HepG2 (cell line): ENCODE results near the gene GNG7. TPM values are rescaled to one million over a fixed set of nuclear protein-coding genes. Genes with fewer than 3 reads are reported as not detected.

Experiments used
- AKNA ChIP-seq: sonication (generic); formaldehyde crosslinking; IDR thresholded peaks from 2 replicates; pipeline ENCODE4 v1.4.0; 2020; ENCODE audit warnings: missing genetic modification reagents, borderline replicate concordance
- CEBPG ChIP-seq: IDR thresholded peaks from 2 replicates; pipeline ENCODE4 v1.6.1; 2016
- CENPT ChIP-seq: sonication (generic); formaldehyde crosslinking; IDR thresholded peaks from 2 replicates; pipeline ENCODE4 v1.8.0; 2022; ENCODE audit warnings: low read depth, mild to moderate bottlenecking, moderate library complexity, missing genetic modification reagents
- ESRRA ChIP-seq: sonication (generic); formaldehyde crosslinking; IDR thresholded peaks from 2 replicates; pipeline ENCODE4 v1.5.1; 2020; ENCODE audit warnings: mild to moderate bottlenecking, low read depth, missing genetic modification reagents
- GATA4 ChIP-seq: sonication (generic); IDR thresholded peaks from 2 replicates; pipeline ENCODE4 v1.6.1; 2016; ENCODE audit warnings: antibody characterized with exemption, low read depth, borderline replicate concordance
- HIVEP1 ChIP-seq: sonication (generic); formaldehyde crosslinking; IDR thresholded peaks from 2 replicates; pipeline ENCODE4 v1.4.0; 2020; ENCODE audit warnings: mild to moderate bottlenecking, missing genetic modification reagents
- HOXA5 ChIP-seq: sonication (generic); formaldehyde crosslinking; IDR thresholded peaks from 2 replicates; pipeline ENCODE4 v1.4.0; 2020; ENCODE audit warnings: missing genetic modification reagents
- NFKBIZ ChIP-seq: IDR thresholded peaks from 2 replicates; pipeline ENCODE4 v1.6.1; 2018; ENCODE audit warnings: missing genetic modification reagents, missing compliant biosample characterization
- RBM39 ChIP-seq: fragments of 200-400 bp; formaldehyde crosslinking; IDR thresholded peaks from one replicate; pipeline ENCODE4 v1.6.1; 2018; ENCODE audit warnings: antibody characterized with exemption, mild to moderate bottlenecking, low read depth, low read length; ENCODE audit not compliant: poor library complexity, severe bottlenecking
- SCMH1 ChIP-seq: sonication (generic); formaldehyde crosslinking; IDR thresholded peaks from 2 replicates; pipeline ENCODE4 v1.9.0; 2021; ENCODE audit warnings: missing genetic modification reagents, mild to moderate bottlenecking, borderline replicate concordance
- ZNF318 ChIP-seq: sonication (generic); formaldehyde crosslinking; IDR thresholded peaks from 2 replicates; pipeline ENCODE4 v1.4.0; 2020; ENCODE audit warnings: mild to moderate bottlenecking, missing genetic modification reagents
- ZNF382 ChIP-seq: sonication (generic); formaldehyde crosslinking; IDR thresholded peaks from 2 replicates; pipeline ENCODE4 v1.5.0; 2020; ENCODE audit warnings: missing genetic modification reagents, mild to moderate bottlenecking, borderline replicate concordance
- ZNF597 ChIP-seq: sonication (generic); formaldehyde crosslinking; IDR thresholded peaks from 2 replicates; pipeline ENCODE4 v1.5.0; 2020; ENCODE audit warnings: missing genetic modification reagents
- polyA plus RNA-seq, 8 experiments: library from polyadenylated mRNA; depleted of rRNA in 3 of 8; stranded (reverse) in 7 of 8; unstranded in 1 of 8; fragments of >200 nt; fragmentation: Illumina TruSeq in 4 of 8; extraction: Trizol in 4 of 8; gene quantifications; 2 replicates each; pipeline versions ENCODE4 v1.2.1 to v1.2.3, GENCODE V29; 2011 to 2016; ENCODE audit warnings: low read depth in 4 of 8, missing spikeins in 1 of 8, mixed read lengths in 1 of 8; ENCODE audit not compliant: insufficient read depth in 1 of 8
- total RNA-seq, 5 experiments: library from RNA; depleted of rRNA; stranded (reverse); fragments of >200 nt; fragmentation: Illumina TruSeq; extraction: Trizol; gene quantifications; 2 replicates each; pipeline ENCODE4 v1.2.3, GENCODE V29; 2016; ENCODE audit warnings: low read depth in 1 of 5
- TF ChIP-seq, protein P1 (sequence below): sonication (generic); formaldehyde crosslinking; IDR thresholded peaks from 2 replicates; pipeline ENCODE4 v1.4.0; 2020; ENCODE audit warnings: mild to moderate bottlenecking, missing genetic modification reagents

GNG7 gene
- total and polyA plus RNA-seq, 2 of the 13 experiments (the other 11 are each of a cell fraction or from before 2014, with no cell fraction given): 1.4 to 3.3 TPM

DNA sequence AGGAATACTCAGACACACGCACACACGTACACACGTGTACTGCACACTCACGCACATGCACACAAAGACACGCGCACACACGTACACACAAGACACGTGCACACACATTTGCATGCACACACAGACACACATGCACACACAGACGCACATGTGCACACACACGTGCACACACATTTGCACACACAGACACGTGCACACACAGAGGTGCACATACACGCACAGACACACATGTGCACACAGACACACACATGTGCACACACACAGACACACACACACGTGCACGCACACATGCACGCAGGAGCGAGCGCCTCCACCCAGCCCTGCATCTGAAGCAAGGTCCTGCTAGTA lies 145.4 kb downstream of the GNG7 start (continued):
- TF ChIP-seq ZNF318 (CRISPR knock-in tag): no peak
- TF ChIP-seq AKNA: no peak
- TF ChIP-seq HOXA5 (CRISPR knock-in tag): no peak
- no peak for TF ChIP-seq HIVEP1 (CRISPR knock-in tag)
- TF ChIP-seq CEBPG (CRISPR knock-in tag): no peak
- 0 out of 2 replicates have a peak, but pooled peaks have one; percentile 79 for TF ChIP-seq CENPT (CRISPR knock-in tag)
- no peak for TF ChIP-seq ZNF382 (CRISPR knock-in tag)
- TF ChIP-seq ZNF597: no peak
- TF ChIP-seq, protein P1, sequence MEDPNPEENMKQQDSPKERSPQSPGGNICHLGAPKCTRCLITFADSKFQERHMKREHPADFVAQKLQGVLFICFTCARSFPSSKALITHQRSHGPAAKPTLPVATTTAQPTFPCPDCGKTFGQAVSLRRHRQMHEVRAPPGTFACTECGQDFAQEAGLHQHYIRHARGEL: no peak
- no peak for TF ChIP-seq NFKBIZ
- TF ChIP-seq GATA4: no peak
- no peak for TF ChIP-seq RBM39
- TF ChIP-seq SCMH1 (CRISPR knock-in tag): no peak
- no peak for TF ChIP-seq ESRRA (CRISPR knock-in tag)
